Tongue (tissue), 2 donors: Measurements from ENCODE around the gene FKBP5. TPM values are rescaled to one million over a fixed set of nuclear protein-coding genes. Genes with fewer than 3 reads are reported as not detected.
"Not testable (repeated sequence)": the region's sequence is repeated elsewhere in the genome, so short reads cannot be mapped to it uniquely, and the experiment has no call there.

Source experiments
- DNase-seq: peaks from one replicate; pipeline ENCODE4 v3.0.0-alpha.2; 2015
- total RNA-seq: library from RNA; depleted of rRNA; stranded (reverse); fragments of >200 nt; gene quantifications from one replicate; pipeline ENCODE4 v1.2.3, GENCODE V29; 2014

Gene FKBP5
- total RNA-seq, 1 donor from 2014 or later = 18.5 TPM

DNA sequence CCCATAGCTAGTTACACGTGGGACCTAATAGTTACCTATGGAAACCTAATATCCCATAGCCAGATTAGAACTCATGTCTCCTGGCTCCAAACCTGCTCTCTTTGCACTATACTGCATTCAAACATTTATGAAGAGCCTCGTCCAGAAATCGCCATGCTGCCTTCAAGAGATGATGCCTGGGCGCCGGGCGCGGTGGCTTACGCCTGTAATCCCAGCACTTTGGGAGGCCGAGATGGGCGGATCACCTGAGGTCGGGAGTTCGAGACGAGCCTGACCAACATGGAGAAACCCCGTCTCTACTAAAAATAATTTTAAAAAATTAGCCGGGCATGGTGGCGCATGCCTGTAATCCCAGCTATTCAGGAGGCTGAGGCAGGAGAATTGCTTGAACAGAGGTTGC, 1.3 kb upstream of the FKBP5 start:
- not testable (repeated sequence) for DNase-seq

DNA sequence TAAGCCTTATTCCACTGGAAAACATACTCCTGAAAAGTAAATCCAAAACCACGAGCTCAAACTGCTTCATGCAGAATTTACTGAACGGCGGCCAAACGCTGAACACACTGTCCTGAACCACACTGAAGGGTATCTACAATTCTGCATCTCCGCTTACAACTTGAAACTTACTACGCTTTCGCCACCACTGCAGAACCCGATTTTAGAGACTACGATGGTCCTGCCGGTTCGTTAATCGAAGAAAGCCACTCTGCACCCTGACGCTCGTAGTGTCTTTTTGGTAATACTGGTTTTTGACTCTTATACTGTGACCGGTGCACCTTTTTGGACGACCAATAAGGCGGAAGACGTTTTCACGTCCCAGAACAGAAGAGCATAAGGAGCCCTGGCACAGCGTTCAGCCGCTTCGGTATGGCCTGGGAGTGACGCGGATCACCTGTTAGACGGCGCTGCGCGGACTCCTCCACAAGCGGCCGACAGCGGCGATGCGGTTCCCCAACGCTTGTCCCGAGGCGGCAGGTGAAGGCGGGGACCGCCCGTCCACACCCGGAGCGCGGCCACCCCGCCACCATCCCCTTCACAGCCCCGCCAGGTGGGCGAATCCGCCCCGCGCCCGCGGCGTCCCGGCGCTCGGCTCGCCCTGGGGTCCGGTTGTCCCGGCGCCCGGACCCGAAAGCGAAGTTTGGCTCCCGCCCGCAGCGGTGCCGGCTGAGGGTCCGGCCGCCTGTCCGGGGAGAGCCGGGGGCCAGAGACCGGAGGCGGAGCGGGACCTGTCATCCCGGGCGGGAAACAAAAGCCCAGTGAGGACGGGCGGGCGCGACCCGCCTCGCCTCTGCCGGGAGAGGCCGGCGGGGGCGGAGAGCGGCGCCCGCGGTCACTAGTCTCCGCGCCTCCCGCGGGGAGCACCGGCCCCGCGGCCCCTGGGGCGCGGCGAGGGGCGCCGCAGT, 784 bp downstream of the FKBP5 start:
- peak; percentile 63 for DNase-seq

DNA sequence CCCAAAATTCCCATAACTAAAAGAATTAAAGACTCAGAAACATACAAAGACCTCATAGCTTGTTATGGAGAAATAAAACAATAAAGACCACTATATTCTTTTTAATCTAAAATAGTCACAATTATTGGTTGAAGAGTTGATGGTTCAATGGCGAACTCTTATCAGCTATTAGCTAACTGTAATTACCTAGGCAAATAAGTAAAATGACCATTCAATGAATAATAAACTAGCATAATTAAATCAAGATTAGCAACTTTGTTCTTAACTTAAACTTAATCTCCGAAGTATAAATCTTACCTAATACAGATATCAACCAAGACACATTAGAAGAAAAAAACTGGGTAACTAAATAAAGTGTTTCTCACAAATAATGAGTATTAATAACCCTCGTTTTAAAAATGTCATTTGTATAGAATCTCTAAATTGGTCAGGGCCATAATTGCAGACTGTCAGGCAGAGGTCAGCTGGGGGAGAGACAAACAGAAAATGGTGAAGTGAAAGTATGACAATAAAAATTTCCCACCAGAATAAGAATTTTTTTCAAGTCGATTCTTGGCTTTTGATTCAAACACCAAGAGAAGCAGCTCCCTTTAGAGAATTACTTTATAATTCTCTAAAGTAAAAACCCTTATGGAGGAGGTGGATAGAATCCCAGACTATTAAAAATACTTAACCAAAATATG, 1.7 kb downstream of the FKBP5 start:
- no peak for DNase-seq

DNA sequence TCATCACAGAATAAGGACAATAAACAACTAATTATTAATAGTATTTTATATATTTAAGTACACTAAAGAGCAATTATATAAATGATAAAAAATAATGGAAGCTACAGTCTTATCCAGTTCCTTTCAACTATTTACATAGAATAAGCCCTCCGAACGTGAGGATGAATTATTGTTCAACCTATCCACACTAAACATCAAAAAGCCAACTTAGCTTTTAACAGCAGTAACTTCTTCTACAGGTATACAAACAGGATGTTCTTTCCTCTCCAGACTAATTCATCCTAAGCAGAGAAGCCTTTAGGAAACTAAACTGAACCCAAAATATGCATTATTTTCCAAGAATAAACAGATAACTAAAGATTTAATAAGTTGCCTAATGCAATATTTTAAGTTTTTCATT, 2.3 kb downstream of the FKBP5 start:
- DNase-seq = no peak

DNA sequence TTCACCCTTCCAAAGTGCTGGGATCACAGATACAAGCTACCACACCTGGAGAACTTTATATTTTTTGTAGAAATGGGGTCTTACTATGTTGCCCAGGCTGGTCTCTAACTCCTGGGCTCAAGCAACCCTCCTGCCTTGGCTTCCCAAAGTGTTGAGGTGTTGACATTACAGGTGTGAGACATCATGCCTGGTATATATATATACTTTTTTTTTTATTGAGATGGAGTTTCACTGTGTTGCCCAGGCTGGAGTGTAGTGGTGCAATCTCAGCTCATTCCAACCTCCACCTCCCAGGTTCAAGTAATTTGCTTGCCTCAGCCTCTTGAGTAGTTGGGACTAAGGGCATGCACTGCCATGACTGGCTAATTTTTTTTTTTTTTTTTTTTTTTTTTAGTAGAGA, 5.4 kb downstream of the FKBP5 start:
- DNase-seq = no peak

DNA sequence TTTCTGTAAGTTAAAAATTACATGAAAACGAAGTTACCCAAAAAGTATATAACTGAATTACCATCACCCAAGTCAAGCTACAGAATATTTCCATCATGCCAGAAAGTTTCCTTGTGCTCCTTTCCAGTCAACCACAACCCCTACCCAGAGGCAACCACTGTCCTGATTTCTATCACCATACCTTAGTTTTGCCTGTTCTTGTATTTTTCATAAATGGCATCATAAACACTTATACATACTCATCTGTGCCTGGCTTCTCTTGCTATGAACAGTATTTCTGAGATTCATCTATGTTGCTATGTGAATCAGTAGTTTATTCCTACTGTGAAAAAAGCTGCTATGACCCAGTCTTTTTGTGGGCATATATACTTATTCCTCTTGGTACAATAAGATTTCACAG, 7.4 kb downstream of the FKBP5 start:
- DNase-seq = no peak

DNA sequence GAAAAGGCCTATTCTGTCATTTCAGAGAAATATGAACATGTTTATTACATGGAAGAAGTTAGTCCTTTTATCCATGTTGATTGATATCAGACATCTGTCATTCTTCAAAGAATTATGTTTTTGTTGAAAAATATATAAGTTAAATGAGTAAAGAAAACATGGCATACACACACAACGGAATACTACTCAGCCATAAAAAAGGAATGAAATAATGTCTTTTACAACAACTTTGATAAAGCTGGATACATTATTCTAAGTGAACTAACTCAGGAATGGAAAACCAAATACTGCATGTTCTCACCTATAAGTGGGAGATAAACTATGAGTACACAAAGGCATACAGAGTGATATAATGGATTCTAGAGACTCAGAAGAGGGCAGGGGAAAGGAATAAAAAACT, 9.3 kb downstream of the FKBP5 start:
- no peak for DNase-seq

DNA sequence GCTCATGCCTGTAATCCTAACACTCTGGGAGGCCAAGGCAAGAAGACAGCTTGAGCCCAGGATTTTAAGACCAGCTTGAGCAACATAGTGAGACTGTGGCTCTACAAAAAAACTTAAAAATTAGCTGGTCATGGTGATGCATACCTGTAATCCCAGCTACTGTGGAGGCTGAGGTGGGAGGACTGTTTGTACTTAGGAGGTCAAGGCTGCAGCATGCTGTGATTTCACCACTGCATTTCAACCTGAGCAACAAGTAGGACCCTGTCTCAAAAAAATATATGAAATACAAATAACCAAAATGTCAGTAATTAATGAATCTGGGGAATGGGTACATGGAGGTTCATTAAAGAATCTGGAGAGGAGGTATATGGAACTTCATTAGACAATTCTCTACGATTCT, 9.9 kb downstream of the FKBP5 start:
- no peak for DNase-seq

DNA sequence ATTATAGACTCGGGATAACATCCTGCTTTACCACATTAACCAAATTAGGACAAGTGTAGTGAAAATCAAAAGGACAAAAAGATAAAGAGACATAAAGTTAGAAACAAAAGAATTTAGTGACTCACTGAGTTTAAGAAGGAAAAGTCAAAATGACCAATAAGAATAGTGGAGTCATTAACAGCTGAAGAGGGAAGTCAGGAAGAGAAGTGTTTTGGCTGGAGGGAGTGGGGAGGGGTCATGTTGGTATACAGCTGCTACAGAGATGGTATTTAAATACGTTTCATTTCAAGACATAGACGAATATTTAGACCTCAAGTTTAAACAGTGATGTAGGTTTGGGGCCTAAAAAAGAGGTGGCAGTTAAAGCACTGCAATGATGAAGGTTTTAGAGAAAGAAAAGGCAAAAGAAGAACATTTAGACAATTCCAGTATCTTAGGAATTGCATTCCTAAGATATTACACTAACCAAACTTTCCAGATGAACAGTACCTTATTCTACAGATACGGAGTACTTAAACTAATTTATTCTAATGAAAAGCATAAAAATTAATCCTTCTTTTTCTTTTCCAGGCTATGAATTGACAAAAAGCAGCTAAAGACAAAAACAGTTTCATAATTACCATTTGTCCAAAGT, 10.6 kb downstream of the FKBP5 start:
- no peak for DNase-seq

DNA sequence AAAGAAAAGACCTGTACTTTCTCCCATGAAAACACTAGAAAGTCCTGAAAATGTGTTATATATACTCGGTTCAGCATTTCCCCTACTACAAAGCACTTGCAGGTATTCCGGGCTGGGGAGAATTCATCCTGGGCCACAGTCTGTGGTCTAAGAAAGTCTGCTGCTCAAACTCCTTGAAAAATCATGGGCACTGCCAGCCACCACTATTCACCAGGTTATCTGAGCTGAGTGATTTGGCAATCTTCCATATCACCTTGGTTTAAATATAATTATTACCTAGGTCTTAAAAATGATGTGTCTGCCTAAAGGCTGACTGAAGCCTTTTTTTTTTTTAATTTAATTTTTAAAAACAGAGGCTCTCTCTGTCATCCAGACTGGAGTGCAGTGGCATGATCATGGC, 11.3 kb downstream of the FKBP5 start:
- no peak for DNase-seq

DNA sequence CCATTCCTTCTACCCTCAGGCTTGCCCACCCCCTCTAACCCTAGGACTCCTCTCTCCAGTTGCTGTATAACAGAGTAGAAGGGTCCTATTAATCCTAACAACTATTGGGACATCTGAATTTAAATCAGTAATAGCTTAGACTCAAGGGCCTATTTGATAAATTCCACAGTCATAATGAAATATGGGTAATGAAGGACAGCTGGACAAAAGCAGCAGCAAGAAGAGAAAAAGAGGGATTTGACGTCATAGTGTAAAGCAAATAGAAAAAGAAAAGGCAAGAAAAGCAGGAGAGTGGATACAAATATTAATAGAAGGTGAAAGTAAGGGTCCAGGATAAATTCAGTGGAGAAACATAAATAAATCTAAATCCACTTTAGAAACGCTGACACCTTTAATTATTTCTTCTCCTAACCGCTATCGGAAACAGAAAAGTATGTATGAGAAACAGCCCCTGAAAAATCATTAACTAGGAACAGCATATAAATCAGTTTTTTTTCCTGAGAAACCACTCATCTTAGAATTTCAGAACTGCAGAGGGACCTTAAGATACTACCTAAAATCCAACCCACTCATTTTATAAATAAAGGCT, 12.8 kb downstream of the FKBP5 start:
- no peak for DNase-seq

DNA sequence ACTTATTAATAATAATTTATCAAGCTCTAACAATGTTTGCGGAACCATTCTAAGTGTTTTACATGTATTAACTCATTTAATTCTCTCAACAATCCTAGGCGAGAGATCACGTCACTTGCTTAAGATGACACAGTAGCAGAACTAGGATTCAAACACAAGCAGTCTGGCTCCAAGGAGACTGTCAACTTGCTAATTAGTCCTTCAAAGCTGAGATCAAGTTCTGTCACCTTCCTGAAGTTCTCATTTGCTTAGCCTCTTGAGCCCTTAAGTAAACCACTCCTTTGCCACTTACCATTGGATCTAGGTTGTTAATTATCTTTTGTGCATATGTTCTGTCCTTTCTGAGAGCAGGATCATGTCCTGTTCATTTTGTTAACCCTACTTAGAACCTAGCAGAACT, 14.1 kb downstream of the FKBP5 start:
- no peak for DNase-seq

DNA sequence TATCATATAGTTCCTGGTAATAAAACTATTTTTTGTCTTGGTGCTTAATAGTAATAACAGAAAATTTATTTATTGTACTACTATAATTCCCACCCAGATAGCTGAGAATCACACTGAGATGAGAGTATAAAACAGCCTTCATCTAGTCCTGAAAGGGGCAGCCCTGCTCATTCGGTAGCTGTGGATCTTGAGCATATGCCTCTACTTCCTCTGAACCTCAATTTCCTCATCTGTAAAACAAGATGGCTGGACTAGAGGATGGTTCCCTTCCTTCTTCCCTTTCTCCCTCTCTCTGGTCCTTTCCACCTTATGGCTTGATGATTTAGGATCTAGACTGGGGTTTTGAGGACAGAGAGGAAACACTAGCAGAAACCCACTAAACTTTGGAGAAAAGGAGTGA, 15.0 kb downstream of the FKBP5 start:
- DNase-seq = no peak

DNA sequence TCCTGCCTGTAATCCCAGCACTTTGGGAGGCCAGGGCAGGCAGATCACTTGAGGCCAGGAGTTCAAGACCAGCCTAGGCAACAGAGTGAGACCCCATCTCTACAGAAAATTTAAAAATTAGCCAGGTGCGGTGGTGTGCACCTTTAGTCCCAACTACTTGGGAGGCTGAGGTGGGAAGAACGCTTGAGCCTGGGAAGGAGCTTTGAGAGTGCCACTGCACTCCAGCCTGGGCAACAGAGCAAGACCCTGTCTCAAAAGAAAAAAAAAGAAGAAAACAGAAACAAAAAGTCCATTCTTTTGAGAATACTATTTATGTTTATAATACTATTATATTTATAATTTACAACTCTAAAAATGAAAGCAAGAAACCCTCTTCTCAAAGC, 15.4 kb downstream of the FKBP5 start:
- not testable (repeated sequence) for DNase-seq

DNA sequence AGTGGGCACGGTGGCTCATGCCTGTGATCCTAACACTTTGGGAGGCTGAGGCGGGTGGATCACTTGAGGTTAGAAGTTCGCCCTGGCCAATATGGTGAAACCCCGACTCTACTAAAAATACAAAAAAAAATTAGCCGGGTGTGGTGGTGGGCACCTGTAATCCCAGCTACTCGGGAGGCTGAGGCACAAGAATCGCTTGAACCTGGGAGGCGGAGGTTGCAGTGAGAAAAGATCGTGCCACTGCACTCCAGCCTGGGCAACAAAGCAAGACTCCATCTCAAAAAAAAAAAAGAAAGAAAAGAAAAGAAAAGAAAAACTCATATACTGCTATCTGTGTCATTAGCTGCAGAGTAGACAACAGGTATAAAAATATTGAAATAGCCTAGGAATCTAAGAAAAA, 18.3 kb downstream of the FKBP5 start:
- not testable (repeated sequence) for DNase-seq

DNA sequence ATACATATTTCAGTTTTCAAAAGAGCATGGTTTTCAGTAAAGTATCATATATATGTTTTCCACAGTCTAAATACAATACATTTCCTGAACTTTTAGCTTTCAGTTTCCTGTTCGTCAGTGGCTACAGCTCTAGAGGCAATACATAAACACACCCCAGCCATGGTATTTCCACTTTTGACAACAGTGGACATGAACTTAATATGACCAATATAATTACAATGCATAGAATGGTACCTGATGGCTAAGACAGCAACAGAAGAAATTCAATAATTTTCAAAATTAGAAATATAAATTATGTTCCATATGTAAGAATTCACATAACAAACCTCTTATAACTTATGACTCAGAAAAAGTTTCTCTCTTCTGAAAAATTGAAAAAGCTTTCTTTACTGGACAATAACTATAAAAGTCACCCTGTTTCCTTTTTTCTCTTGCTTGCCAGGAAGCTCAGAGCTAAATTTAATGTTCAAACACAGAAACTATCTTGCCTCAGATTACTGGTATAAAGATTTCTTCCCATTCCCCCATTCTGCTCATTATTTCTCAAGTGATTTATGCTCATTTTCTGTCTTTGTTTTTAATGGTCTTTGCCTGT, 19.2 kb downstream of the FKBP5 start:
- DNase-seq = peak; percentile 41

DNA sequence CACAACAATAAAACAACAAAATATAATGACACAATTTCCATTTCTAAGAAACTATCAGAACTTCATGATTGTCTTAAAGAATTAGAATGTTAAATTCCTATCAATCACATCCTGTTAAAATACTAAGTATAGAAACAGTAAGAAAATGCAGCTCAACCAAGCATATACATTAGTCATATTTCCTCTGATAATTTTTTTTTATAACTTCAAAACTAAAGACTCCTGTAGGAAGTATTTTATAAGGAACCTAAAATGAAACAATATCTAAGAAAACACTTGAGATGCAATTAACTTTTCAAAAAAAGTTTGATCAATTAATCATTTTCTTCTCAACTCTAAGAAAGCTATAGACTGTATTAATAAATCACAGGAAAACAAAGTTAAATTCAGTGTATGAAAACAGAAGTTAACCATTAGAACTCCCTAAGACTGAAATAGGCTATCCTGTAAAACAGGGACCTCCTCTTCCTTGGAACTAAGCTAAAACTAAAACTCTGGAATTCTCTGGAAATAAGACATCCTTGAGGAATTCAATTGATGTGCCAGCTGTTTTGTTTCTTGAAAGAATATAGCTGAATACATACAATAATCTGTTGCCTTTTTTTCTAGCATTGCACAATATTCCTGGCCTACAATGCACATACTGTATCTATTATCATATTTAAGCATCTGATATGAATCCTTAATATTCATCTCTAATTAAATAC, 19.8 kb downstream of the FKBP5 start:
- peak; percentile 50 for DNase-seq

DNA sequence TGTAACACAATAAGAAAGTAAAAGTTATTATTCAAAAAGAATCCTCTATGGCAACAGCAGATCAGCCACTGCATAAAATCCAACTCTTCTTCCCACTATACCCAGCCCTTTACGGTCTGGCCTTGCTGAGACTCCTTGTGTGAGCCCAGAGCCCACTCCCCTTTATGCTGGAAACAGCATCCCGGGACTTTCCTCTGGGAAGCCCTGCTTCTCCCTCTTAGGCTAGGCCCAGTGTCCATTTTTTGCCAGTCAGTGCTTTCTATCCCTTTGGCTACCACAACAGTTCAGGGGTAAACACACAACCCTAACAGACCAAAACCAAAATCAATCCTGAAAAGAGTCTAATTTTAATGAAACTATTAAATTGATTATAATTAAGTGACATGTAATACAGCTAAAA, 20.6 kb downstream of the FKBP5 start:
- no peak for DNase-seq

DNA sequence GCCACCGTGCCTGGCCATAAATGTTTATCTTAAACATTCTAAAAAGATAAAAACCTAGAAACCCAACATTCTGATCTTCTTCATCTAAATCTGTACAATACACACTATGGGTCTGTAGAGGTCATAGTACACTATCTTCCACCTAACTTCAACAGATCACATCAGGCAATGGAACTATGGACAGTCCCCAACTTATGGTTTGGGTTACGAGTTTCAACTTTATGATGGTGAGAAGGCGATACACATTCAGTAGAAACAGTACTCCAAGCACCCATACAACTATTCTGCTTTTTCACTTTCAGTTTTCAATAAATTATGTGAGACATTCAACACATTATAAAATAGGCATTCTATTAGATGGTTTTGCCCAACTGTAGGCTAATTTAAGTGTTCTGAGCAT, 23.1 kb downstream of the FKBP5 start:
- no peak for DNase-seq

DNA sequence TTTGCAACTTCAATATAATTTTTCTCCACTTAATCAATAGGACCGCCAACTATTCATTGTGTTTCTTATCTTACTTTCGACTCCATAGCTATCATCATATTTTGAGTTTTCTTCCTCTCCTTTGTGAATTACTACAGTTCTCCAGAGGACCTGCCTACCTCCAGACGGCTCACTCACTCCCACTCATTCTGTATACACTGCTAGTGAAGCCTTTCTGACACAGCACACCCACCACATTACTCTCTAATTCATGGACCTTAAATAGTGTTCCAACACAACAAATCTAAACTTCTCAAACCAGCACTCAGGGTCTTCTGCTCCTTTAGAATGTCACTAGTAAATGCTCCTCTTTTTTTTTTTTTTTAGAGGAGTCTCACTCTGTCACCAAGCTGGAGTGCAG, 23.8 kb downstream of the FKBP5 start:
- no peak for DNase-seq

DNA sequence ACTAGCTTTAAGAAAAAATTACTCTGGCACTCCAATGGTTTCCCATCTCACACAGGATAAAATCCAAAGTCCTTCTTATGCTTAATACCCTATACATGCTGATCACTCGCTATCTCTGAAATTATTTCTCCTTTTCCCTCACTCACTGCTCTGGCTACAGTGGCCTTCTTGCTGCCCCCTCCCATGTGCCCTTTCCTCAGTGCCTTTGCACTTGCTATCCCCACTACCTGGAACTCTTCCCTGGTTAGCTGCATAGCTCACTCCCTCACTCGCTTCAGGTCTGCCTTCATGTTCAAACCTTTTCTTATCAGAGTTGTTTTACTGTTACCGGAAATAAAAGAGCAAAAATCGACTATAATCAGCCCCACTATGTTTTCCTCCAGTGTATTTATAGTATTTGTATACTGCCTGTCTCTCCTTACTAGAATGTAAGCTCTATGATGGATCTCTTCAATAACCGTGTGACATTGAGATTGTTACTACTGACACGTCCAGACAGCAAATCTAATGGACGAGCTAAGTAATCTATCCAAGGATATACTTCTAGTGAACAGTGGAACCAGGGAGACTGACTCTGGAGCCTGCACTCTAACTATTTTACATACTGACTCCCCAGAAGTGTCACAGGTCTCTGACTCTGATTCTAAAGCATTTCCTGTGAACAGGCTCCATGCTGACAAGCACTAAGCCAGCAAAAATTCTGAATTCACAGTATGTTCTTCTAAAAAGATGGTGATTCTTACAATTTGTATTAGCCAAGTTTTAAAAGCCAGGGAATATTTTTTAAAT, 25.1 kb downstream of the FKBP5 start:
- no peak for DNase-seq
